Measurements from ENCODE around the gene FBXW11. TPM values are rescaled to one million over a fixed set of nuclear protein-coding genes. Genes with fewer than 3 reads are reported as not detected.

FBXW11 gene
- total RNA-seq, 1 experiment from 2014 or later: 85.3 TPM

GRCh38 chr5:172005708-172006320 is 624 bp downstream of the FBXW11 start:
- peaks cover 11% of the 10 kb centered on the region for H3K4me1 ChIP-seq (ENCODE audit: insufficient read depth, low read length)
- no peak overlapping the region for H4K8ac ChIP-seq (replicated peaks; ENCODE audit: insufficient read length, low read depth, low read length)
- Mint-ChIP-seq H3K36me3 (ENCODE audit: insufficient read depth in 1 of 3, low read depth in 3 of 3) (peaks cover 0 to 14% (median 10%) of the 10 kb centered on the region in 3 experiments; a peak in 5 of 7 replicates), H3K9me3 (no peaks in the 10 kb centered on the region), H3K4me1 (peaks cover 69 to 77% of the 10 kb centered on the region in 2 experiments), H3K27me3 (ENCODE audit: low read depth) (no peaks in the 10 kb centered on the region), H3K27ac (peak overlapping the region; percentile 4 to 90 (median 31)), H3K4me3 (peak overlapping the region; percentile 94 to 97)
- no peak overlapping the region for H2BK15ac ChIP-seq (ENCODE audit: low read depth, low read length)
- no peak overlapping the region for H2BK12ac ChIP-seq (ENCODE audit: insufficient read length, low read depth, low read length)
- no peaks in the 10 kb centered on the region for H3K9me3 ChIP-seq (ENCODE audit: control insufficient read depth, low read depth, low read length)
- no peak overlapping the region for H3T11ph ChIP-seq (ENCODE audit: low read length)
- H3K9ac ChIP-seq (ENCODE audit: extremely low read depth, insufficient read length, low read length): peak overlapping the region; percentile 60
- no peak overlapping the region for H4K91ac ChIP-seq (ENCODE audit: insufficient read length, low read depth, low read length)
- peaks cover 16% of the 10 kb centered on the region for H3K23me2 ChIP-seq (ENCODE audit: insufficient read length, low read depth, low read length, poor library complexity, severe bottlenecking)
- H2AFZ ChIP-seq (ENCODE audit: low read length): no peak overlapping the region
- peak overlapping the region; percentile 55; the same call in 1 of the 2 replicates for H3K14ac ChIP-seq (ENCODE audit: insufficient read depth, low read length)
- H3K4me2 ChIP-seq (ENCODE audit: insufficient read depth, insufficient read length, low read length): peak overlapping the region; percentile 90
- TF ChIP-seq CTCF (conservative IDR thresholded peaks at IDR 0.05): no peak
- peak; percentile 39 for DNase-seq
- H3K79me2 ChIP-seq (ENCODE audit: insufficient read depth, low read length): peaks cover 41% of the 10 kb centered on the region; the same call in 1 of the 2 replicates
- peak overlapping the region; percentile 8 for H3K18ac ChIP-seq (ENCODE audit: insufficient read length, low read depth, low read length)
- no peak overlapping the region for H2BK120ac ChIP-seq (ENCODE audit: low read depth, low read length, poor library complexity, severe bottlenecking)
- no peak overlapping the region for H4K5ac ChIP-seq (ENCODE audit: insufficient read length, low read depth, low read length)
- no peak overlapping the region for H3K4ac ChIP-seq (ENCODE audit: low read depth, low read length)
- no peak overlapping the region for H3K56ac ChIP-seq (ENCODE audit: insufficient read length, low read depth, low read length)
- no peak overlapping the region for H3K27ac ChIP-seq (ENCODE audit: insufficient read length, low read depth, low read length)
- no CpG with 5 or more reads among the region's 34 CpGs for WGBS (ENCODE audit: extremely low coverage, insufficient read length, low lambda C conversion rate)
- H3K79me1 ChIP-seq (ENCODE audit: insufficient read depth, low read depth, low read length, poor library complexity, severe bottlenecking): peaks cover 3% of the 10 kb centered on the region
- no peak overlapping the region for H2BK20ac ChIP-seq (ENCODE audit: low read depth, low read length, poor library complexity, severe bottlenecking)
- H2AK5ac ChIP-seq (ENCODE audit: insufficient read length, low read length): no peak overlapping the region
- H3K27me3 ChIP-seq (ENCODE audit: insufficient read depth, low read length): no peaks in the 10 kb centered on the region
- H3K23ac ChIP-seq (ENCODE audit: insufficient read length, low read depth, low read length): no peak overlapping the region
- no peaks in the 10 kb centered on the region for H4K20me1 ChIP-seq (ENCODE audit: control insufficient read depth, insufficient read depth, insufficient read length)
- H2BK5ac ChIP-seq (ENCODE audit: insufficient read length, low read length): no peak overlapping the region
